ENCODE data around the gene HIC1.

Gene HIC1

DNA sequence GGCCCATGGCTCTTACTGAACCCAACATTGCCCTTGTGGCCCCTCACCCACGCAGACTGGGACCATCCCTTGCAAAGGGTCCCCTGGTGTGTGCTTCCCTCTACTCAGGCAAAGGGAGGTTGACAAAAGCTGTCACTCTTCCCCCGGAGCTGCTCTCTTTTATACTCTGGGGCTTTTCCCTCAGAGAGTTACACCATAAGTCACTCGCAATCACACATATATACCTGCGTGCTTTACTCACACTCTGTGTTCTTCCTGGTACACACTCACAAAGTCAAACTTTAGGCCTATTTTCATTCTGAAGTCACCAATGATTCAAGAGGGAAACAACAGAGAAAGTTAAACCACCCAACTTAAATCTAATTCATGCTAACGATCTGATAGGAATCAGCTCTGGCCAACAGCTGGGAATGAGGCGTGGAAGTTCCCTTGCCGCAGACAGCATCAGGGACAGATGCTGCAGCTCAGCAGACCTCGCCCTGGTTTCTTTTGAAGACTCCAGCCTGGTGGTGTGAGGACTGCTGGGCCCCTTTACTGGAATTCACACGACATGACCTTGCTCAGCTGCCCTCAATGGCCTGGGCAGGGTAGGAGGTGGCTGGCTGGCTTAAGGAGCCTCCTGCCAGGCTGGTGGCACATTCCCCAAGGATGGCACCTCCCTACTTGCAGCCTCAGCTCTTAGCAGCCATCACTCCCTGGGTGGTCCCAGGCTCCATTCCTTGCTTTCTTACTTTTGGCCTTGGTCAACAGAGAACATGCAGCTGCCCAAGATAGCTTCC is 27.3 kb downstream of the HIC1 start:
- DNase-seq: no peak

DNA sequence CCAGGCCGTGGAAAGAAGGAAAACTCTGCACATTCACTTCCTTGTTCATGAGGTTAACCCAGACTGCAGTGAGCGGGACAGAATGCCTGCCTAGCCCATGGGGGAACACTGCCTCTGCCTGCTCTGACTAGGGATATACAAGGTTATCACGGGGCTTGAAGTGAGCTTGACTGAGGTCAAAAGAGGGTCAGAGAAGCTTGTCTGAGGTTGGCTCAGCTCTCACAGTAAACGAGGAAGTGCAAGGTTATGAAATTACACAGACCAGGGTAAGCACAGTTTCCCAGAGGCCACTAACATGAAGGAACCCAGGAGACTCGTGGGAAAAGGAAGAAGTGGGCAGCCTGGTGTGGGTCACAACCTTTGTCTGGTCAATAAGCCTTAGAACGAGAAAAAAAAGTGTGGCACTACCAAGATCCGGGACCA is 28.7 kb downstream of the HIC1 start:
- no peak for DNase-seq

DNA sequence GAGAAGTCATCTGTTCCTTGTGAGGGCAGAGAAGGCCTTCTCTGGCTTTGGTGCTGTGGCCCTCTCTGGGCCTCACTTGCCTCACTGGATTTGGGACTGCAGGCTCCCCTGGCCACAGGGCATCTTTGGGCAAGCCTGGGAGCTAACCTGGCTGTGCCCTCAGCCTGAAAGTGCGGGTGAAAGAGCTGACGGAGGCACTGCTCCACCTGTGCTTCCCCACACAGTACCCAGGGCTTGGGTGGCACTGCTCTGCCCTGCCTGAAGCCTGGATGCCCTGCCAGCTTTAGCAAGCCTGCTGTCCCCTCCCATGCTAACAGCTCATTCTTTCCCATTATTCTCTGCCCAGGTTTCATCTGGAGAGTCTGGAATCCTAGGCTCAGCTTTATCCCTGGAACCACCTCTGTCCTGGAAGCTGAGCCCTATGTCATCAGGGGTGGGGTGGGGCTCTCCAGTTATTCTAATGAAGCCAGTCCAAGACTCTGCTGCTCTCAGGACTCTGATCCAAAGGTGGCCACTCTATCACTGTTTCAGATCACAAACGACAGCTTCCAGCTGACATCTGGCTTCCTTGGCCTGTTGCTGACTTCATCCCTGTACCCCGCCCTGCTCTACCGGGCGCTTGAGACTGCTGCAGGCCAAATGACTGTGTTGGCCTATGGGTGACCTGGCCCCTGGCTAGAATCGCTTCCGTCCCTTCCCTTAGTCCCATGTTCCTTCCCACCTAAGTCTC is 29.3 kb downstream of the HIC1 start:
- no peak for DNase-seq

DNA sequence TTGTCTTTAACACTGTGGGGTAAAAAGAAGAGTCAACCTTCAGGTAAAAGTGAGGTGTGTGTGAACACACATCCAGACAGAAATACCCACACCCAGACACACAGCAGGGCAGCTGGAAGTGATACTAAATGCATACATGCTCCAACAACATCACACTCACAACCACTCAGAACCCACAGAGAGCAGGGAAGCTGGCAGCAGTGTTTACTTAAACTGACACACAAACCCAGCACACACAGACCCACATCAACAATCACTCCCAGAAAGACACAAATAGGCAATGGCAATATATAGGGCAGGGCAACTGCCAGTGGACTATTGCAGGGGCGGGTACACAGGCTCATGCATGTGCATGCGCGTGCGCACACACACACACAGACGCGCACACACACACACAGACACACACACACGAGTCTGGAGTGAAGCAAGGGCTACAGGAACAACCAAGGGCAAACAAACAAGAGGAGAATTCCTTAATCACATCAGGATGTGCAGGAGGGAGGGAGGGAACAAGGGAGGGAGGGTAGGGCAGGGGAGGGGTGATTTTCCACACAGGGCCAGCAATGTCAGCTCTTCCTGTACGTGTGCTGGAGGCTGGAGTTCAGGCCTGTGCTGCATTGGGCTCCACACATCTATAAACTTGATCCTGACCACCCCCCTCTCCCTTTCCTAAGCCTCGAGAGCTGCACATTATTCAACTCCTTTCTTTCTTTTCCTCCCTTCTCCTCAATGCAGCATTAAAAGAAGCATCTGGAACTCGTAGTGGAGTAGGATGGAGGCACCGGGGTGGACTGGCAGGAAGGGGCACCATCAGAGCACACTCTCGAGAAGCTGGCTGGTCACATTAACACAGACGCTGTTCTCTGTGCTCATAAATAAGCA is 30.1 kb downstream of the HIC1 start:
- DNase-seq: no peak

DNA sequence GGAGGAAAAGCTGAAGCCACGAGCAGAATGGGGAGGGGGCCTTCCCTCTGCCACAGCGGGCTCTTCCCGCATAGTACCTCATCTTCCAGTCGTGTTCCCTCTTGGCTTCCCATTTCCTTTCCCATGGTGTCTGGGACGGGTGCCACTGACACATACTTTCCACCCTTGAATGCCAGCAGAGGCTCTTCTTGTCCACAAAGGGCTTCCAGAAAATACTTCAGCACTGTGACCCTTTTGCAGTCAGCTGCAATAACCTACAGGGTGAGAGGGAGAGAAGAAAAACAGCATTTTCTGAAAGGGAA is 30.7 kb downstream of the HIC1 start:
- no peak for DNase-seq

DNA sequence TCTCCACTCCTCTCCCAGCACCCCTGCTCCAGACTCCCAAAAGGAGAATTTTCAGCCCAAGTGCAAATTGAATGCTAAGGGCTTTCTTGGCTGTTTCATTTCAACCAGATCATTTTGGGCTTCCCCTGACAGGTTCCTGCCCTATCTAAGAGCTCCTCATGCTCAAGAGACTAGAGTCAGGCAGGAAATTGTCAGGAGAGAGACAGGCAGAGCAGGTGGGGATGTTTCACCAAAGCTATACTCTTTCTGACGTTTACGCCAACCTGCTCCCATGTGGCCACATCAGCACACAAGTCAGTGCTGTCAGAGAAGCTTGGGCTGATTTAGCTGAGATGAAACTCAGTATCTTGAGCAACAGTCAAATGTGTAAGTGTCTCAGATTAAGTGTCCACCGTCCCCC is 31.4 kb downstream of the HIC1 start:
- no peak for DNase-seq

DNA sequence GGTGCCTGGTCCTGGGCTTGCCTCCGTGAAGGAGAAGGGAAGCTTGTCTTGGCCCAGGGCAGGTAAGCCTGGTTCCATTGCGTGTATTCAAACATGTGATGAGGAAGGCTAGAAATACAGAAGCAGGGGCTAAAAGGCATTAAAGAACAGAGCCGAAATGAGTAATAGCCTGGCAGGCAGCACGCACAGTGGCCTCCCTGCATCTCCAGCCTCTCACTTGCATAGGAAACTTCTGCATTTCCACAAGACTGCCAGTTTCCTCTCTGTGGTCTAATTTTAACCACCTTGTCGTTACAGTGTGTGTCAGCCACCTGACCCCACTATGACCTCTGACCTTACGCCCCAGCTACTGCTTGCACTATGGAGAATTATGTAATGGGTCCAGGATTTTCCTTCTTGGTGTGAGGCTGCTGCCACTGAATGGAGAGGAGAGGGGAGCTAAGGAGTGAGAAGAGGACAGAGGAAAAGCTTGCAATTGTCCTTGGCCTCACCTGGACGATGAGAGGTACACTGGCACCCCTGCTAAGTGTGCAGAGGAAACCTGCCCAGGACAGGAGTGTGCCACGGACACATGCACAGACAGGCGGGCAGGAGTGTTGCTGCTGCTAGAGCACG is 32.8 kb downstream of the HIC1 start:
- peak; percentile 73 for DNase-seq

DNA sequence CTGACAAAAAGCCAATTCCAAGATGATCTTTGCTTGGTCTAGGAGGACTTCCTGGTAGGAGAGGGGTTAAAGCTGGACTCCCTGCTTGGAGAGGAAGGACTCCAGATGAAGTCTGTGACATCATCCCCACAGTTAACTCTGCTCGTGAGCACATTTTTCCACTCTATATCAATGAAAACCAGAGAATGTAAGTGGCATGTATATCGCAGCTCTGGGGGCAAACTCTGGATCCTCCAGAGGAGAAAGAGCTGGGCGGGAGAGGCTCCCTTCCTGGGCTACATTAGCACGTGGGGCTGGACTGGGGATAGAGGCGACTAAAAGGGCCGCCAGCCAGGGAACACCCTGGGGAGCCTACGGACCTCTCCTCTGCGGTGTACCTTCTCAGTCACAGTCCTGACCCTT is 34.1 kb downstream of the HIC1 start:
- no peak for DNase-seq

DNA sequence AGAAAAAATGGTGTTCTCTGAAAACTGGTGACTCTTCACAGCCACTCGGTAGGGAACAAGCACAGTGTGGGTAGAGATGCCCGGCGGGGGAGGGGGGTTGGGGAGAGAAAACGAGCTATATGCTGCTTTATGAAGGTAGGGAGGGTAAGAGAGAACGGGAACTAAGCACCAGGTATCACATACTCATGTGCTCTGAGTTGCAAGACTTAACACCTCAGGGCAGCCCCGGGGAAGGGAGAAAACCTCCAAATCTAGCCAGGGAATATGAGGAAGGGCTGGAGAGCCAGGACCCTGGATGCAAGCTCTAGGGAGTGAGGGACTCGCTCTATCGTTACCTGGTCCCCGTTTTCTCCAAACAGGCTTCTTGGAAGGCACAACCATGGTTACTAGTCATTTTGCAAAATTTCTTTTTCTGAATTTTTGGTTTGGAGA is 35.3 kb downstream of the HIC1 start:
- peak; percentile 32 for DNase-seq

DNA sequence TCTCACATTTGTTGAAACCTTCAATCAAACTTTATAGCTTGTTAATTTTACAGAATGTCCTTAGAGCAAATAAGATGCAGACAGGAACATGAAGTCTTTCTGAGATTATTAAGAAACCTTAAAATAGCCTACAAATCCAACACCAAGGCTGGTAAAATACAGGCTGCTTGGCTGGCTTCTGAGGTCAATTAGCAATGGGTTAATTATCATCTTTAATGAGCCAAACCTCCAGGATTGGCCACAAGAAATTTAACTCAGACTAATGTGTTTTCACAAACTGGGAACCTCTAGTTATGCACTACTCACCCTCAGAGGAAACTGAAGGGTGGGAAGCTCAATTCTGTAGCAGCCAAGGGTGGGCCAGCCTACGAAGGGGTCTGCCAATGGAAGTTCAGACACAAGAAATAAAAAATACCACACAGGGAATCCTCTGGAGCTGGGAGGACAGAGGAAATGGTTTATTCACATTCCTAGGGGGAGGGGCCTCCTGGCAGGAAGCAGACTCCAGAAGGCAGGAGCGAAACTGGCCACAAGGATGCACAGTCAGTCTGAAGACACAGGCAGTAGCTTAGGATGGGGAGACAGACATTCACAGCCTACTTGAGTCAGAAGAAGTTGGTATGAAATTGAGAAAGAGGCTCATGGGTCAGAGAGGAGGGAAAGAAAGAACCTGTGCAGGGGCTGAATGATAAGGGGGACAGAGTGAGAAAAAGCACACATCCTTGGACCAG is 36.1 kb downstream of the HIC1 start:
- DNase-seq: no peak

DNA sequence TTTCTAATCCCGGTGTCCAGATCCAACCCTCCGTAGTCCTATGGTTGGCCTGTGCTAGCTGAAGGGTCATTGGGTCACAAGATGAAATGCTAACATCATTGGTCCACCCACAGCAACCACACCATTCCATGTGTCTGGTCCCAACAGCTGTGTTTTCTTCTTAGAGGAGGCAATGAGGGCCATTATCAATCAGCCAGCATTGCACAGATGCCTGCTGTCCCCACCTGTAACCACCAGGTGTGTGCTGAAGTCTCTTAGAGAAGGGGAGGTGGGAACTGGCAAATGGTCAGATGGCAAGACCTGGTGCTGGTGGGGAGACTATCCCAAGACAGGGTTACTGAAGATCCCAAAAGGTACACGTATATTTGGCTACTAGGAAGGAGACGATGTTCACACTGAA is 37.4 kb downstream of the HIC1 start:
- no peak for DNase-seq

DNA sequence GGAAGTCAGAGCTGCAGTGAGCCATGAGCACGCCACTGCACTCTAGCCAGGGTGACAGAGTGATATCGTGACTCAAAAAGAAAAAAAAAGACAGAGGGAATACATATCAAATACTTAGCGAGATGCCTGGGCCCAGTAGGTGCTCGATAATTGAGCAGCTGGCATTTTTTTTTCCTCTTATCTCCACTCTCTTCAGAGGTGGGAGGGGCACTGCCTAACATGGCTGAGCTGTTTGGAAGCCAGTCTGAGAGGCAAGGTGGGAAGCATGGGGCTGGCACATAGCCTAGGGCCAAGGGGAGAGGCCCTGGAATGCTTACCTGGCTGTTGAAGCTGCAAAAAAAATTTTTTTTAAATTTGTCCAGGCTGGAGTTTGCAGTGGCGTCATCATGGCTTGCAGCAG is 38.4 kb downstream of the HIC1 start:
- DNase-seq: no peak

DNA sequence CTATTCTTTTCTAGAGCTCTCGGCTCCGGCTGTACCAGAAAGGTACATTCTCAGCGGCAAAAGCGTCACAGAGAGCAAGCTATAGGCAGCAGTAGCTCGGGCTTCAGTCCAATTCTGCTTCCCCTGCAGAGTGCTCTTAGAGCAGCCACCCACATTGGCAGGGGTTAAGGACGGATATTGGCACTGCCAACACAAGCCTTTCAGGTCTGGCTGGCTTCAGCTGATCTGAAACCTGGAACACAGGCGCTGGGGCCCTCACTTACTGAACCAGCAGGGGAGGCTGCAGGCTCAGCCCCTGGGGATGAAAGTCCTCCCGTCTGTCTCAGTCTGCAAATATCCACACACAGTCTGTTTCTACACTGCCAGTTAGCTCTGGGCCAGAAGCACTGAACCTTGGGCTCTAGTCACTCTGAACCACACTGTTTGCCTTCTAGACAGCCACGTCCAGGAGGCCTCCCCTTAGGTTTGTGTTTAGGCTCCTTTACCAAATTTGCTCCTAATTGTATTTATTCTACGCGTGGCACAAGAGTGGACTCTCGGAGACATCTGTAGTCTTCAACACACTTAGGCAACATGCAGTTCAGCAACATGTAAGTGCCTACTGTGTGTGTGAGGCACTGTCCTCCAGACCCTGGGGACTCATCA is 40.1 kb downstream of the HIC1 start:
- no peak for DNase-seq

DNA sequence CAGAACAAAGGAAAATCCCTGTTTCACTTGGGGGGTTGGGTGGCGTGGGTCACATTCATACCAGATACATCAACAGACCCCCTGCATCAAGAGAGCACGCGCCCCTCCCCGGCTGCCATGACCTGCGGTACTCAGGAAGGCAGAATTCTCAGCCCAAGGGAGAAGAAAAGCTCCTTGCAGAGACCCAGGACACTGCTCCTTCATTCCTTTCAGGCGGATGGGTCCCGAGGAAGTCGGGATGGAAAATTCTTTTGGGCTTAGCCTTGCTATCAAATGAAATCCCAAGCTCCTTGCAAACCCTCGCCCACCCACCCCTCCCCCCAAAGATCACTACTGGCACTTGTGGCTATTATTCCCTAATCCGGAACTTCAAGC is 40.6 kb downstream of the HIC1 start:
- DNase-seq: no peak

DNA sequence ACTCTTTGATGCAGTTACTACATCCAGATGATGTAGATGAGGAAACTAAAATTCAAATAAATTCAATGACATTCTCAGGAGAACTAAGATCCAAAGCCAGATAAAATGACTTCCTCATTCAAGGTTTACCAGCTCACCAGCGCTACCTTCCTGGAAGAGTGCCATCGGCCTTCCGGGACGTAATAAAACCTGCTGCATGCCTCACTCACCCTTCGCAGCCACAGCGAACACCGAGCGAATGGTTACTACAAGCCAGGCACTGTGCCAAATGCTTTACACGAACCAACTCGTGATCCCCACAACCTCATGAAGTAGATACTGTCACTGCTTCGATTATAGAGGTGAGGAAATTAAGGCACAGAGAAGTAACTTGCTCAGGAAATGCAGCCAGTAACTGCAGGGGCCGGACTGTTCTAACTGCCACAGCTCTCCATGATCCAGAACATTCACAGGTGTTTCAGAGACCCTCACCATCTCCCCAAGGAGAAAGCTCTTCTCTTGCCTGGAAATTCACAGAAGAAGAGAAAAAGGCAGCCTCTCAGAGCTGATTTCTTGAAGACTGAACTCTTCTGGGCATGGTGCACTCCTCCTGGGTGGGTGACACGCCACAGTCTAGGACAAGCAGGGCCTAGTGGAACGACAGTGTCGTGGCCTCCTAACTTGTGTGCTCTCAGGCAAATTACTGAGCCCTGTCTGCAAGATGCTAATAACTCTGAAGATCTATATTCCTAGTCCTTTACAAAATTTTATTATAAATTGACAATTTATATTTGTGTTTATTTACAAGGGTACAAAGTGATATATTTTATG is 46.8 kb downstream of the HIC1 start:
- DNase-seq: peak; percentile 73

DNA sequence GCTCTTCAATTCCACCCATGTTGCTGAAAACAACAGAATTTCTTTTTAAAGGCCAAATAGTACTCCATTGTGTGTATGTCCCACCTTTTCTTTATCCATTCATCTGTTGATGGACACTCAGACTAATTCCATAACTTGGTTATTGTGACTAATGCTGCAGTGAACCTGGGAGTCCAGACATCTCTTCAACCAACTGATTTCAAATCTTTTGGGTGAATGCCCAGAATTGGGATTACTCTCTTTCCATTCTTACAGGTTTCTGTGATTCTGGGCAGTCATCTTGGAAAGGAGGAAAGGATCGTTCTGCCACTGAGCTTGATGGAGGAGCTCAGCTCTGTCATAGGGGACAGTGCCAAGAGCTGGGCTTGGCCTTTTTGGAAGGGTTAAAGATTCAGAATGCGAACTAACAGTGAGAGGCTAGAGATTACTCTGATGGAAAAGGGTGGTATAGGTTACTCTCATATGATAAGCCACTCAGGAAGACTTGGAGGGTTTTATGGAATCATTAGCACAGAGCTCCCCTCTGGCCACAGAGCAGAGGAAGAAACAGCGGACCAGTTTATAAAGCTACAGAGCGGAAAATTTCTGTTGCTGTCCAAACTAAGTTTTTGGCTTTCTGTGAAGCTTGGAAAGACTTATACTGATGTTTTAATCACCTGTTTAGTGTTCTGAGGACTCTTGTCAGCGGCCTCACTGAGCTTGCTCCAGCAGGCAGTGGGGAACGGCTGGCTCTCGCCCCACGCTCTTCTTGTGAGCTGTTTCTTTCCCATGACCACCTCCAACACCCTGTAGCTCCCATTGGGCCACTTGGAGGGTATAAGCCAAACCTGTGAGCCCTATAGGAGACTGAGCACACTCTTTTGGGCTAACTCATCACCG is 48.3 kb downstream of the HIC1 start:
- no peak for DNase-seq

DNA sequence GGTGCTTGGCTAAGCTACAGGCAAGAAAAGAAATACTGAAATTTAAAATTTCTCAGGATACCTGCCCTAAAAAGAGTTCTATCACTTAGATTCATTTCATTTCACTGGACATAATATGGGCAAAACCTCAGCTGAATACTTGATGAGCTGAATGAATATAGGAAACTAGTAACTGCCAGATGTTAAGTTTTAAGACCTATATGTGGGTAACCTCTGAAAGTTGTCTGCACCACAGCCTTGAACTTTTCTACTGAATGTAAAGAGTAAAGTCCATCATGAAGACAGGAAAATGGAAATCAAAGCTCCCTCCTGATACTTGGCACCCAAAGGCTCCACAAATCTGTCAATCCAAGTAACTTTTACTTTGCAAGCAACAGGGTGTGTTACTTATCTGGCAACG is 50.8 kb downstream of the HIC1 start:
- DNase-seq: no peak

DNA sequence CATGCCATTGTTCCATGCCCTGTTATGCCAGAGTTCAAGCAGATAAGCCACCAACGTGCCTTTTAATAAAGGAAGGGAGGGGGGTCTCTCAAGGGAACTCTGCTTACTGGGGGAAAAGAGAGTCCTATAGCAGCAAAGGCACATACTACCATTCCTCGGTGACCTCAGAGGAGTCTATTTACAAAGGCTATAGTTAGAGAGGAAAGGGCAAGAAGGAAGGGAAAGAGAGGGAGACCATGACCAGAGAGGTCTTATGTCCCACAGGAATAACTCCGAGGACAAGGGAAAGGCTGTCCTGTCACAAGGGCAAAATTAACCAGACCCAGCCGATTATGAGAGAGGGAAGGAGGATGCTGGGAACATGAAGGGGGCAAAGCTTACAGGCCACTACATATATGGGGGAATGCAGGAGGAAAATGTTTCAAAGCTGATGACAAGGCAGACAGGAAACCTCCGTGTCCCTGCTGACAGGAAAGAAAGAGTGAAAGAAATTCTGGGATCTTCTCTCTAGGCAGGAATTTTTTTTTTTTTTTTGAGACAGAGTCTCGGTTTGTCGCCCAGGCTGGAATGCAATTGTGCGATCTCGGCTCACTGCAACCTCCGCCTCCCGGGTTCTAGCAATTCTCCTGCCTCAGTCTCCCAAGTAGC is 51.5 kb downstream of the HIC1 start:
- DNase-seq: no peak

DNA sequence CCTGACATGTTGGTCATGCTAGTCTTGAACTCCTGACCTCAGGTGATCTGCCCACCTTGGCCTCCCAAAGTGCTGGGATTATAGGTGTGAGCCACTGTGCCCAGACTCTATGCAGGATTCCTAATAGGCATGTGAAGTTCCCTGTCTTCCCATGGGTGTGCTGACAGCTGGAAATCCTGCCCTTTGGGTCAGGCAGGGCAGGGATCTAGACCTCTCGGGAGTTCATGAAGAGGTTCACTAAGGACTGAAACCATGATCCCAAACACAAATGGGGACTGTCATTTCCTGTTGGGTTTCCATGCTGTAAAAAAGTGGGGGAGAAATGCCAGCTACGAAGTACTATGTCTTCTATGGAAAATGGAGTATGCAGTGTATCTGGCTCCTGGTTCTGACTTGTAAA is 52.1 kb downstream of the HIC1 start:
- no peak for DNase-seq

DNA sequence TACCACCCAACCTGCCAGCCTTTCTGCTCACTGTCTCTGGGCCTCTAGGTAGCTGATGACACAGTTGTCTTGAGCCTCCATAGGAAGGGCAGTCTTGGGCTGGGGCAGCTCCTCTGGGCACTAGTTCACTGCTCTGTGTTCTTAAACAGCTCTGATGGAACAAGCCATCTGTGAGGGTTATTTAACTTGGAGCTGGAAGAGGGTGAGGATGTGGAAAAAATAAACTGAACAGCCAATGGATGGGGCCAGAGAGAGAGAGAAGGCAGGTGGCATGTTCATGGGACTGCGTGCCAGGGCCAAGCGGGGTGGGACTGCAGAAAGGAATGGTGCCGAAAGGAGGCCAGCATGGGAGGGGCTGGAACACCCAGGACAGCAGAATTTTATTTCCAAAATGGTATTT is 52.6 kb downstream of the HIC1 start:
- no peak for DNase-seq
